ENCODE results near the gene PTCD2.
"Not testable (repeated sequence)": the region's sequence is repeated elsewhere in the genome, so short reads cannot be mapped to it uniquely, and the experiment has no call there.

The PTCD2 gene

DNA sequence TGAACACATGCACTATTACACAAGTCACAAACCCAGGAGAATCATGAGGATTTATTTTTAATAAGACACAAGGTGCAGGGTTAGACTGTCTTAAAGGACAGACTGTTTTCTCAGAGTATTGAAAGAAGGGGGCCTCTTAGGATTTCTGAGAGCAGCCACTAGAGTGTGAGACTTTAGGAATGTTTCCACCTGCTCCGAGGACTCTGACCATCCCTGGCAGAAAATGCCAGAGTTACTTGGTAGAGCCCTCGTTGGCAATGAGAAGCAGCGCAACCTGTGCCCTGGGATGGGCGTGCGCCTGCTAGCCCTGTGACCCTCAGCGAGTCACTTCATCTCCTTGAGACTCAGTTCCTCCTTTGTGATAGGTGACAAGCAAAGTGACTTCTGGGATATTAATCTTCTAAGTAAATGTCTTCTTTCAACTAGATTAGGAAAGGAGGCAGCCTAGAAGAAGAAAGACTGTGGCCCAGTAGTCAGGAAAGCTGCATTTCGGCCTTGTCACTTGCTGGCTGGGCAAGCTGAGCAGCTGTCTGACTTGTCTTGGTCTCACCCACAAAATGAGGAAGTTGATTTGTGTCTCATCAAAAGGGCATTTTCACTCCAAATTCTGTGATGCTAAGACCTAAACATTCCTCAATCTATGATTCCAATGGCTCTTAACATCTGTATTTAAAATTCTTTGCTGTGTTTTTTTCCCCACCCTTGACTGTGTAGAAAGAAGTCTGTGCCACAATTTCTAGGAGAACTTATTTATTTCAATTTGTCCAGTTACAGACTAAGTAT, 60.5 kb downstream of the PTCD2 start:
- no peak for DNase-seq (ENCODE audit: low read depth)

DNA sequence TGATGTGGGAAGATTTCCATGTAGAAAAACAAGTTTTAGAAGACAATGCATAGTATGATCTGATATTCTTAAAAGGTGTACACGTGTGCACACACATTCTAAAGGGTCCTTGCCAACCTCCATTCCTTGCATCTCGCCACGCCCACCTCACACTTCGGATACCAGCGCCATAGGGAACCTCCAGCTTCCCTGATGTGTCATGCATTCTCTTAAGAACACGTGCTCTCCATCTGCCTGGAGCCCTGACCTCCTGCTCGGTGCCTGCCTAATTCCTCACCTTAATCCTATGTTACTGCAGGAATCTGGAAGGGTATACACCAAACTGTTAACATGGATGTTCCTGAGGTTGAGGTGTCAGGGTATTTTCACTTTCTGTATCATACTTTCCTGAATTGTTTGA, 63.1 kb downstream of the PTCD2 start:
- DNase-seq (ENCODE audit: low read depth) = no peak

DNA sequence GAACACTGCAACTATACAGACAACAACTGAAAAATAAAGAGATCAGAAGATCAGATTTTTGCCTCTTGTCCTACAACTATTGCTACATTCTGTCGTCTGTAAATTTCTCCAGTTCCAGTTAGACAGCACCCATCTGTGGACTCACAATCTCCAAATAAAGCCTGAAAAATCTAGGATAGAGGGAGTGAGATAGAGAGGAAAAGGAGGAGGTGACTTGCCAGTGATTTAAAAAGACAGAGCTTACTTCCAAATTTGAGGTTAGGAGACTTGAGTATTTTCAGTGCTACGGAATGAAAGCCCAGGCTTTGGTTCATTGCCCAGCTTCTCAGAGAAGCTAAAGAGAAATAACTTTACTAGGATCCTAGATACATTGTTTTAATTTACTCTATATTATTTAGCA, 63.6 kb downstream of the PTCD2 start:
- no peak for DNase-seq (ENCODE audit: low read depth)

DNA sequence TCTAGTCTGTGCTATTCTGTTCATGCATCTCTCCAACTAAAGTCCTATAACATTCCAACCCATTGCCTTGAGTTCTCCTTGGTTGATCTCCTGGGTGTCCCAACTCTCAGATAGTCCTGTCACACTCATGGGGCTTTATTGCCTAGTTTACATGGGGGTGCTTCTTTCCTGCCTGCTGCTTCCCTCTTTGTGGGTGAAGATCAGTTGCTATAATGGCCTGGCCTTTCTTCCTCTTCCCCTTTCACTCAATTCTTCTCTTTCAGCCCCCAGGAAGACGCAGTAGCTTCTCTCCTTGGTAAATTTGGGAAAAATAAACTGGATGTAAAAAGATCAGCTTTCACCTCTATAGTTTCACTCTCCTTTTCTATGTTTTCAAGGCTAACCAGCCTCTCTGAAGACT, 66.5 kb downstream of the PTCD2 start:
- DNase-seq (ENCODE audit: low read depth) = no peak

DNA sequence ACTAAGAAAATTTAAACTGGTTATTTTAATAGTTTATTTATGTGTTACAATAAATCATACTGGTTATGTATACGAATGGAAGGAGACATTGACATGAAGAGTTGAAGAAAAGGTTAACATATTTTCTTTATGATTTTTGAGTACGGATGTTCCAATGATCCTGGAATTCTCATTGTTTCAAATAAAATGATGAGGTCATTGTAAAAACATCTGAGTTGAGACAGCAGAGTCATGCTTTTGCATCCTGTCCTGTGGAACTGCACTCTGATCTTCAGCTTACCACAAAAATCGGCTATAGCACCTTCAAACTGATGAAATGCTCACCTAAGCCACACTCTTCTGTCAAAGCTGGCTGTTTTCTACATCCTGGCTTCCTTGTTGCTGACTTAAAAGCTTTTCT, 67.8 kb downstream of the PTCD2 start:
- no peak for DNase-seq (ENCODE audit: low read depth)

DNA sequence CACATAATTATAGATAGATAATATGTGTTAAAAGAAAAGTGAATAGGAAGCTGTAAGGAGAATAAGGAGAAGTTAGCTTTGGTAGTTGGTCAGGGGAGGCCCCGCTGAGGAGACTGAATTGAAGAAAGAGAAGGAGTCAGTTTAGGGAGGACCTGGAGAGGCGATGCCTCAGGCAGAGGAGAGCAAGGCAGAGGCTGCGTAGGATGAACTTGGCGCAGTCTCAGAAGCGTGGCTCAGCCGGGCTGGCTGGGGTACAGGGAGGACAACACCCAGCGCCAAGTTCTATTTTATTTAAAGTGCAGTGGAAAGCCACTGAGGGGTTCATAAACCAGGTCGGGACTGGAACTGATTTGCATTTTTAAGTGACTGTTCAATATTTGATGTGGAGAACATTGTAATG, 68.5 kb downstream of the PTCD2 start:
- DNase-seq (ENCODE audit: low read depth) = no peak

DNA sequence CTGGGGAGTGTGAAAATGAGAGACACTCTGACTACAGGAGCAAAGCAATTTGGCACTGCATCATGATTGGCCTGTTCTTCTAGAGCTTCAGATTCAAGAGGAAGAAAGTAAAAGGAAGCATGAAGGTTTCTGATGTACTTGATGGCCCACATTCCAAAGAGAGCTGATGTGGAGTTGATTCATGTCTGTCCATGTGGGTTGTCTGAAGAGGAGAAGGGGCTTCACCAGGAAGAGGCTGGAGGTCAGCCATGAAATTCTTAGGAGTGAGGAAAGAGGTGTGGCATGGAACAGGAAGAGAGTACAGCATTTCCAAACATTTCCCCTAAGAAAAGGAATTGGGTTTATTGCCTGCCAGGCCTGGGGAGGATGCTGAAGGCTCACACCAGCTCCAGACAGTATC, 70.7 kb downstream of the PTCD2 start:
- DNase-seq (ENCODE audit: low read depth) = no peak

DNA sequence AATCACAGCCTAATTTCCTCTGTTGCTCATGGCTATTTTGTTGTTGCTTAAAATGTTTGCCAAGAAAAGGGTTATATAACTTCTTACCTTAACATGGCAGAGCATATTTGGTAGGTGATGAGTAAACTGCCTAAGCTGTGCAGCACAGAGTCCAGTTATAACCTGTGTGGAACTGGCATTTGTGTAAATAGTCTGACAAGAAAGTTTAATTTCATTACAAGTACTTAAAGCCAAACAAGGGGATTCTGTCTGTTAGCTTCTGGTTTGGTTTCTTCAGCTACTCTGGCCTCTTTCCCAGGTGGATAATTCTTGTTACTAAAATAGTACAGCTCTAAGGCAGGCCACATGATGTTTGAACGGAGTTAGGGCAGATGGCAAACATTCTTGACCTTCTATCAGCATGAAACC, 72.2 kb downstream of the PTCD2 start:
- DNase-seq (ENCODE audit: low read depth) = no peak

DNA sequence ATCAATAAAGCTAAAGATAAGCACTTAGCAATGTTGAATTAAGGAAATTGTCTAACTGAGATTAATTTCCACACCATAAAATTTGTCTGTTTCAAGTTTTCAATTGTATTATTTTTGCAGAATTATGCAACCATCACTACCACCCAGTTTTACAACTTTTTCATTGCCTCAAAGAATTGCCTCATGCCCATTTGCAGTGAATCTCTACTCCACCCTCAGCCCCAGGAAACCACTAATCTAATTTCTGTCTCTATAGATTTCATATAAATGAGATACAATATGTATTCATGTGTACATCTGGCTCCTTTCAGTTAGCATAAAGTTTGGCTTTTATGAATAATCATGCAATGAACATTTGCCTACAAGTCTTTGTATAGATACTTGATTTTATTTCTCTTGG, 72.9 kb downstream of the PTCD2 start:
- DNase-seq (ENCODE audit: low read depth) = no peak

DNA sequence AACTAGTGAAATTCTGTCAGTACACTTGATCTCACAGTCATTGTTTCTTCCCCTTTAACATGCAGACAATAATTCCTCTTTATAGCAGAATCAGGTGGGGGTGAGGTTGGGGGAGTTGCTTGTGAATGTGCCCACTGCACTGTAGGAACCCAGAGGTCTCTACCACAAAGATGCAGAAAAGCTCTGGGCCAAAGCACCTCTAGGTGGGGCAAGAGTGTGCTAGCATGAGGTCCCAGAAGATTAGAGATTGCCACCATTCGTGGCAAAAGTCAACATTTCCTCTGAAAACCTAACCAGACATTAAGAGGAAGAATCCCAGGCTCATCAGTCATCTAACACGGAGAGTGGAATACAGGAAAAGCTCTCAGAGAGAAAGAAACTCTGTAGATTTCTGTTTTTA, 74.5 kb downstream of the PTCD2 start:
- DNase-seq (ENCODE audit: low read depth) = no peak

DNA sequence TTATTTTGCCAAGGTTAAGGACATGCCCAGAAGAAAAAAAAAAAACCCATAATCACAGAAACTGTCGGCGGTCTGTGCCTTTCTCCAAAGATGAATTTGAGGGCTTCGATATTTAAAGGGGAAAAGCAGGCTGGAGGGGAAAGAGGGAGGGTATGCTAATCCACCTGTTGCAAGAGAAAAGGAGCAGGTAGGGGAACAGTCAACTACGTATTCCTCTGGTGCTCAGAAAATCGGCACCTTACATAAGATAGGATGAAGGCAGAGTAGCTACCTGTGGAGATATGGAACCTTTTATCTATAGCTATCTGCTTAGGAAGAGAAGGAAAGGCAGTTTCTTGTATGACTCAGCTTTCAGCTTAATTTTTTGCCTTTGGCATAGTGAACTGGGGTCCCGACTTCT, 77.7 kb downstream of the PTCD2 start:
- DNase-seq (ENCODE audit: low read depth) = no peak

DNA sequence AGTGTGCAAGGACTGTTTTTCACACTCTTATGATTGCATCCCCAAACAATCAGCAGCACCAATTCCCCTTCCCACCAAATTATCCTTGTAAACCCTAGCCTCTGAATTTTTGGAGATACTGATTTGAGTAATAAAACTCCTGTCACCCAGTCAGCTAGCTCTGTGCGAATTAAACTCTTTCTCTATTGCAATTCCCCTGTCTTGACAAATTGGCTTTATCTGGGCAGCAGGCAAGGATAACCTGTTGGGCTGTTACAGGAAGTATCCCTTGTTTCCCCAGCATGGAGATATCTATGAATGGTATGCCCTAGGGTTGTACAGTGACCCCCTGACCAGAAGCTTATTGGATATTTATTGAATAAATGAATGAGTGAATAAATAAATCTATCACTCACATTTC, 80.8 kb downstream of the PTCD2 start:
- DNase-seq (ENCODE audit: low read depth) = no peak

DNA sequence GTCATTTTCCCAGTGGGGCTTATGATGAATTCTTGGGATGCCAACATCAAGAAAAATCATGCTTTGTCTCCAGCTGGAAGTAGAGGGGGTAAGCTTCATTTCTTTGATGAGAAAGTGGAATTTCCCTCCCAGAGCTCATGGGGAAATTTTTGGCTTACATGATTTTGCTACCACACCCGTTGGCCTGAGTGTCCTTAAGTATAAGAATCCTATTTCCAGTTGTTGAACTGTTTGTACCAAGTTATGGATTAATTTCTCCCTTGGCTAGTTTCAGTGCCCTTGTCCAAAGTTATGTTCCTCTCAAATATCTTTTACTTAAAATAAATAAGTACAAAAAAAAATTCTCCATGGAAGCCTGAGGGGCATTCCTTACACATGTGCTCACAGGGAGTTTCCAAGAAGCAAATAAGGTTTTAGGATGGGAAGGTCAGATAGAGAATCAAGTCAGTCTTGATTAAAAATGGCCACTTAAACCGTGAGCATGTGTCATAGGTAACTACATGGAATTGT, 82.3 kb downstream of the PTCD2 start:
- no peak for DNase-seq (ENCODE audit: low read depth)

DNA sequence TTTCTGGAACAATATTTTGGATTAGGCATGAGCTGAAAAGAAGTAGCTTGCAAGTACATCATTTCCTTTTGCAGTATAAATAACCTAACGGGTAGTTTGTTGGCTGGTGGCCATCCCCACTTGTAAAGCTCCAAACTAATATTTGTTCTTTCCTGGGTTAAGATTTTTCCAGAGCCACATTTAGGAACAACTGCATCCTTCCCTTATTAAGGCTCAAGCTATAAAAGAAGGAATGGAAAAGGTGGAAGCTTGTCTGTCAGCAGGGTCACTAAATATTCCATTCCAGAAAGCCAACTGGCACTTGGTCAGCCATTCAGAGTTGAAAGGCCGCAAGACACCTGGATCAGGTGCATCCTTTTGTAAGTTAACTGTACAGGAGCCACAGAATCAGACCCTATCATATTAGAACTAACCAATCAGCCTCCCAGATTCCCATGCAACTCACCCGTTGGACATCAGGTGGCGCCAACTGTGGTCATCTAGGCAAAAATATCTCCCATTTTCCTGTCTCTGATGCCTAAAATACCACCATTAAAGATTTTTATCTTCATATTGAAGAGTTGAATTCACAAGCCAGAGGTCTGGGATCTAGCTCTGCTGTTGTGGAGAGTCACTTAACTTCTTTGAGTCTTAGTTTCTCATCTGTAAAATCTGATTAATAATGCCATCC, 82.9 kb downstream of the PTCD2 start:
- no peak for DNase-seq (ENCODE audit: low read depth)

DNA sequence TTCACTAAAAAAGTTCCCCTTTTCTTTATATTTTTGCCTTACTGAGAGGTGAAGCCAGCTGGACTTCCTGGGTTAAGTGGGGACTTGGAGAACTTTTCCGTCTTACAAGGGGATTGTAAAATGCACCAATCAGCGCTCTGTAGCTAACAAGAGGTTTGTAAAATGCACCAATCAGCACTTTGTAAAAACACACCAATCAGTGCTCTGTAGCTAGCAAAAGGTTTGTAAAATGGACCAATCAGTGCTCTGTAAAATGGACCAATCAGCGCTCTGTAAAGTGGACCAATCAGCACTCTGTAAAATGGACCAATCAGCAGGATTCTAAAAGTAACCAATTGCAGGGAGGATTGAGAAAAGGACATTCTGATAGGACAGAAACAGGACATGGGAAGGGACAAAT, 84.6 kb downstream of the PTCD2 start:
- not testable (repeated sequence) for DNase-seq (ENCODE audit: low read depth)

DNA sequence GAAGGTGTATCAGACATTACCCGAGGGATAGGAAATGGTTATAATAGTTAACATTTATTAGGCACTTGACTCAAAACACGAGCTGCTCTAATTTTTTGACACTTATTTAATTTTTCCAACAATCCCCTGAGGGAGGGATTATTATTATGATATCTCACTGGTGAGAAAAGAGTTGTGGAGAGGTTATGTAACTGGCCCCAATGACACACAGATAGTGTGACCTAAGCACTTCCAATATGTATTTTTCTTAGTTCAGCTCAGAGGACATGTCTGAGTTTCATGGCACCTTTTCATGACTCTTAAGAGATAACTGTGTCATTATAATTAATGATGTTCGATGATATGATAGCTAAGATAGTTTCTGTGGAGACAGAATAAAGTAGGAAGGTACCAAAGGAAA, 86.9 kb downstream of the PTCD2 start:
- no peak for DNase-seq (ENCODE audit: low read depth)

DNA sequence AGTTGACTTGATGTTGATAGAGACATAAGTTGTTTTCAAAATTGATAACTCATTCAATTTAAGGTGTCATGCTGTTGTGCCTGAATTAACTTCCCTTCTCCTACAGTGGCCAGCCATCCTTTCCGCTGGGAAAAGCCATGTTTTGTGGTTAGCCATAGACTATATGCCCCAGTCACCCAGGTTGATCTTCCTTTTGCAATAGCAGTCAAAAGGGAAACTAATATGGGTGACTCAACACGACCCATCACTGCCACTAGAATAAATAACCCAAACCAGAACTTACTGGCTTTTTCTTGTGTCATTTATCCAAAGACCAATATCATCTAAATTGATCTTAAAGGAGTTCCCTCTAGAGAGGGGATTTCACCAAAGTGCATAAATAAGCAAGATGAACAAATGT, 87.4 kb downstream of the PTCD2 start:
- DNase-seq (ENCODE audit: low read depth) = no peak

DNA sequence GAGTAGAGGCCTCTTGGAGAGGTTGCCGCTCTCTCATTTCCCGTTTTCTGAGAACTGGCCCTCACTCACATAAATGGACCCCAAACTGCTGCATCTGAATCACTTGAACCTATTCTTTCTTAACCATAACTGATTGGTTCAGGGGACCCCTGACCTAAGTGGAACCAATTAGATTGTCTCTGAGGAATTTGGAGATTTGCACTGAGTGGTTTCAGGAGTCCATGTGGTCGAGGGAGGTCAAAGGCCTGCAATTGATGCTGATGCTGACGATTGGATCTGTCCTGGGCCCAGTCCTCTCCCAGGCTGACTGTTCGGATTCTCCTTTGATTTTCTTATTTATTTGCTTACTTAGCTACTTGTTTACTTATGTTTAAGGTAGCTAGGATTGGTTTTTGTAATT, 88.0 kb downstream of the PTCD2 start:
- no peak for DNase-seq (ENCODE audit: low read depth)

DNA sequence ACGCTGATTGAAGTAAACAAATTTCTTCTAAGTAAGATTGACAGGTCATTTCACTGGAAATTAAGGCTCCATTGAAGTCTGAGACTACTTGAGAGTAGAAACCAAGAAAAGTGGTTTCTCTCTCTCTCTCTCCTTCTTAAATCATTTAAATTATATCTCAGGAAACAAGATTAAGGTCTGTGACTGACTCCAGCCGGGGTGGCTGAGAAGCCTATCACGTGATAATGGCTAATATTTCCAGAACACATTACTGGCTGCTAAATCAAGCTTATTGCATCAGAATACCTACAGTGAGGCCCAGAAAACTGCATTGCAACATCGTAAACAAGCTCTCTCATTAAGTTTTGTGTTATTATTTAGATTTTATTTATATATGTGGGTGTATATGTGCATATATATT, 88.4 kb downstream of the PTCD2 start:
- no peak for DNase-seq (ENCODE audit: low read depth)

DNA sequence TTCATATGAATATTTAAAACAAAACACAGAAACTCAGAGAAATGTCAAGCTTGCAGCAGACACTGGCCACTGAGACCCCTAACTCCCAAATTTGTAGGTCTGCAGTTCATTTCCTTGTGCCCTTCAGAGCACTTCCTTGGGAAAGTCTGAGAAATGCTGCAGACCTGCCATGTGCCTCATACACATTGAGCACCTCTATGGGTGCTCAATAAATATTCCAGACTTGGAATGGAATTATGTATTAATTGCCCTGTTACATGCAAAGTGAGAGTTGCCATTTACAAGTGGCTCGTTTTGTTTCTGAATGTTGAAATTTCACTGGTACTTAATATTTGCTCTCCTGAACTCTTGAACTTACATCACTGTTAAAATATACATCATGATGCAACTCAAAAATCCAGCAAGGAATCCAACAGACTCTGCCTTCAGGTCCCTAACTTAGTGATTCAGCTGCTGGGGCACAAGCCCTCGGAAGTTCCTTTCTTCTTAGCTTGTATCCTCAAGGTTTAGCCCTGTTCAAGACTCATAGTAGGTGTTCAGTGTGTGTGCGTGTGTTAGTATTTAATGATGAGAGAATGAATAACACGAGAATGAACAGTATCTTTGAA, 90.6 kb downstream of the PTCD2 start:
- no peak for DNase-seq (ENCODE audit: low read depth)

DNA sequence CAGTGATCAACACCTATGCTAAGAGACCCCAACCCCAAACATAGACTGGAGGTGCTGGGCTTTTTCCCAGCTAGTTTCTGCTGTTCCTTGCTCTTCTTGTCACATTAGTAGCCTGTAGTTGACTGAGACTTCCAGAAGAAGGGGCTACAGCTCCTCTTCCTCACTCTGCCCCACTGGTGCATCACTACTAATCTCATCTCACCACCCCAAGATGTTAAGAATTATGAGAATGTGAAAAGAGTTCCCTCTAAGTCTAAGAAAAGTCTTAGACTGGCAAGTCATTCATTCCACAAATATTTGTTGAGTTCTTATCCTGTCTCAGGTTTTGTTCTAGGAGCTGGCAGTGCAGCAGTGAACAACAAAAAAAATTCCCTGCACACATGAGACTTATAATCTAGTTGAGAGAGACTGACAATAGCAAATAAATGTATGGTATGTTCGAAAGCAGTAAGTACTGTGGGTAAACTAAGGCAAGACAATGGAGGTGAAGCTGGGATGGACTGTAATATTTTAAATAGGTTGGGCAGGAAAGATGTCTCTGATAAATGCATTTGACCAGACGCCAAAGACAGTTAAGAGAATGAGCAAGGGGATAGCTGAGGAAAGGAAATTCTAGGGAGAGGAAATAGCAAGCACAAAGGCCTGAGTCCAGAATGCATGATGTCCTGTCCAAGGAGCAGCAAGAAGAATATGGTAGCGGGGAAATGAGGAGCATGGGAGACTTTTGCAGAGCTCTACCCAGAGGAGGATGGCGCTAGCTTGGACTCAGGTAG, 92.3 kb downstream of the PTCD2 start:
- no peak for DNase-seq (ENCODE audit: low read depth)

DNA sequence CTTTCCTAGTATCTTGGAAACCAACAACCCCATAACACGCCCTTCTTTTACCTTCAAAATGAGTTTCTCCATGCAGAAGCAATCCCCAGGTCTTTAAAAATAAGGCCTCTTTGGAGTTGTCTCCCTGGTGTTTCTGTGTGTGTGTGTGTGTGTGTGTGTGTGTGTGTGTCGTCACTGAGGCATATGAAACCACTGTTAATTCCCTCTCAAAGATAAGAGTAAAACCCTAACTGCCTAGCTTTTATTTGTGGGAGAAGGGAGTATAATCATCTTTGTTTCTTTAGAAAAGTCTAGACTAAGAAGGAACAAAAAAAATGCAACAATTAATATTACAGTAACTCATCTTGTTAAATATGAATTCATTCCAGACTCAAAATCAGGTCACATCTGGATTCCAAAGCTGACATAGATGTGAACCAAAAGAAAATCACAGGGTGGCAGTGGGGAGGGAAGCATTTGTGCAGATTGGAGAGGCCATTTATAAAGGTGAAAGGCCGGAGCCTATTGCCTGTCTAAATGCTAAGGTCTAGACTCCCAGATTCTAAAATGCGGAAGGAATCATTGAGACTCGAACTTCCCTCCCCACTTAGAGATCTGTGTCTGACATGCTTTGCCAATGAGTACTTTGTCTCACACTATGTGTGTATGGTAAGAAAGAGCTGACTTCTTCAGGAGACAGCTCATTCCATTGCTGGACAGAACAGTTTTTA, 95.6 kb downstream of the PTCD2 start:
- no peak for DNase-seq (ENCODE audit: low read depth)

Data from activated T-cell treated with anti-CD3 and anti-CD28 coated beads for 24 hours (primary cell).